Uterus (tissue), 2 donors: ENCODE measurements around the gene ANKRD29.

Experiments
- POLR2A ChIP-seq, 2 donors: fragments of 450-650 bp; IDR thresholded peaks; one replicate each; pipeline ENCODE4 v1.6.1; 2016; ENCODE audit warnings: antibody characterized with exemption in 2 of 2, mild to moderate bottlenecking in 1 of 2, moderate library complexity in 1 of 2
- TF ChIP-seq, protein P1 (sequence below), 4 experiments: fragments of 200-600 bp in 2 of 4; fragments of 450-650 bp in 2 of 4; sonication (generic) in 2 of 4; IDR thresholded peaks; one replicate each; pipeline ENCODE4 v1.5.1; 2016 to 2019; ENCODE audit warnings: antibody characterized with exemption in 4 of 4, mild to moderate bottlenecking in 2 of 4, moderate library complexity in 1 of 4

DNA sequence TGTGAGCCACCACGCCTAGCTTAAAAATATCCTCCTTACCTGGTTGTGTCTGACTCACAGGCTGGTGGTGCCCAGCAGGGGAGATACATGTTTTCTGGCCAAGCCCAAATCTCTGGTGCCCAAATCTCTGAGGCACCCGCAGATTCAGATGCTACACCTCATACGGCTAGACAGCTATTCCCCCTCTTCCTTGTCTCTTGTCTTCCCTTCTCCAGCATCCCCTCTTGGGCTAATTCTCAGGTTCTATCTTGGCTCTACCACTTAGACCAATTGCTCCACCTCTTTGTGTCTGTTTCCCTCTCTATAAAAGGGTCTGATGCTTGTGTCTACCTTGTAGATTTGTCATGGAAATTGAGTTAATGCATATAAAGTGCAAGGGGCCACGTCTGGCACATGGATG lies 39.9 kb upstream of the ANKRD29 start:
- TF ChIP-seq, protein P1, sequence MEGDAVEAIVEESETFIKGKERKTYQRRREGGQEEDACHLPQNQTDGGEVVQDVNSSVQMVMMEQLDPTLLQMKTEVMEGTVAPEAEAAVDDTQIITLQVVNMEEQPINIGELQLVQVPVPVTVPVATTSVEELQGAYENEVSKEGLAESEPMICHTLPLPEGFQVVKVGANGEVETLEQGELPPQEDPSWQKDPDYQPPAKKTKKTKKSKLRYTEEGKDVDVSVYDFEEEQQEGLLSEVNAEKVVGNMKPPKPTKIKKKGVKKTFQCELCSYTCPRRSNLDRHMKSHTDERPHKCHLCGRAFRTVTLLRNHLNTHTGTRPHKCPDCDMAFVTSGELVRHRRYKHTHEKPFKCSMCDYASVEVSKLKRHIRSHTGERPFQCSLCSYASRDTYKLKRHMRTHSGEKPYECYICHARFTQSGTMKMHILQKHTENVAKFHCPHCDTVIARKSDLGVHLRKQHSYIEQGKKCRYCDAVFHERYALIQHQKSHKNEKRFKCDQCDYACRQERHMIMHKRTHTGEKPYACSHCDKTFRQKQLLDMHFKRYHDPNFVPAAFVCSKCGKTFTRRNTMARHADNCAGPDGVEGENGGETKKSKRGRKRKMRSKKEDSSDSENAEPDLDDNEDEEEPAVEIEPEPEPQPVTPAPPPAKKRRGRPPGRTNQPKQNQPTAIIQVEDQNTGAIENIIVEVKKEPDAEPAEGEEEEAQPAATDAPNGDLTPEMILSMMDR (IDR thresholded peaks at IDR 0.05), result no peak
- TF ChIP-seq POLR2A (IDR thresholded peaks at IDR 0.05), result no peak
